ENCODE measurements around the gene PLOD3.
"Not testable (repeated sequence)": the region's sequence is repeated elsewhere in the genome, so short reads cannot be mapped to it uniquely, and the experiment has no call there.

PLOD3 gene, protein sequence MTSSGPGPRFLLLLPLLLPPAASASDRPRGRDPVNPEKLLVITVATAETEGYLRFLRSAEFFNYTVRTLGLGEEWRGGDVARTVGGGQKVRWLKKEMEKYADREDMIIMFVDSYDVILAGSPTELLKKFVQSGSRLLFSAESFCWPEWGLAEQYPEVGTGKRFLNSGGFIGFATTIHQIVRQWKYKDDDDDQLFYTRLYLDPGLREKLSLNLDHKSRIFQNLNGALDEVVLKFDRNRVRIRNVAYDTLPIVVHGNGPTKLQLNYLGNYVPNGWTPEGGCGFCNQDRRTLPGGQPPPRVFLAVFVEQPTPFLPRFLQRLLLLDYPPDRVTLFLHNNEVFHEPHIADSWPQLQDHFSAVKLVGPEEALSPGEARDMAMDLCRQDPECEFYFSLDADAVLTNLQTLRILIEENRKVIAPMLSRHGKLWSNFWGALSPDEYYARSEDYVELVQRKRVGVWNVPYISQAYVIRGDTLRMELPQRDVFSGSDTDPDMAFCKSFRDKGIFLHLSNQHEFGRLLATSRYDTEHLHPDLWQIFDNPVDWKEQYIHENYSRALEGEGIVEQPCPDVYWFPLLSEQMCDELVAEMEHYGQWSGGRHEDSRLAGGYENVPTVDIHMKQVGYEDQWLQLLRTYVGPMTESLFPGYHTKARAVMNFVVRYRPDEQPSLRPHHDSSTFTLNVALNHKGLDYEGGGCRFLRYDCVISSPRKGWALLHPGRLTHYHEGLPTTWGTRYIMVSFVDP

GRCh38 chr7:101217388-101218235 lies at the start of gene PLOD3, which contains the start of gene ZNHIT1:
Gene PLOD3, minus strand, starts transcription at chr7:101217581. Its CDS starts 307 bp downstream, at chr7:101217274.
Gene ZNHIT1, plus strand, starts transcription at chr7:101218165. Its CDS starts 31 bp downstream, at chr7:101218196.
- DNase-seq: peak; percentile 99

DNA sequence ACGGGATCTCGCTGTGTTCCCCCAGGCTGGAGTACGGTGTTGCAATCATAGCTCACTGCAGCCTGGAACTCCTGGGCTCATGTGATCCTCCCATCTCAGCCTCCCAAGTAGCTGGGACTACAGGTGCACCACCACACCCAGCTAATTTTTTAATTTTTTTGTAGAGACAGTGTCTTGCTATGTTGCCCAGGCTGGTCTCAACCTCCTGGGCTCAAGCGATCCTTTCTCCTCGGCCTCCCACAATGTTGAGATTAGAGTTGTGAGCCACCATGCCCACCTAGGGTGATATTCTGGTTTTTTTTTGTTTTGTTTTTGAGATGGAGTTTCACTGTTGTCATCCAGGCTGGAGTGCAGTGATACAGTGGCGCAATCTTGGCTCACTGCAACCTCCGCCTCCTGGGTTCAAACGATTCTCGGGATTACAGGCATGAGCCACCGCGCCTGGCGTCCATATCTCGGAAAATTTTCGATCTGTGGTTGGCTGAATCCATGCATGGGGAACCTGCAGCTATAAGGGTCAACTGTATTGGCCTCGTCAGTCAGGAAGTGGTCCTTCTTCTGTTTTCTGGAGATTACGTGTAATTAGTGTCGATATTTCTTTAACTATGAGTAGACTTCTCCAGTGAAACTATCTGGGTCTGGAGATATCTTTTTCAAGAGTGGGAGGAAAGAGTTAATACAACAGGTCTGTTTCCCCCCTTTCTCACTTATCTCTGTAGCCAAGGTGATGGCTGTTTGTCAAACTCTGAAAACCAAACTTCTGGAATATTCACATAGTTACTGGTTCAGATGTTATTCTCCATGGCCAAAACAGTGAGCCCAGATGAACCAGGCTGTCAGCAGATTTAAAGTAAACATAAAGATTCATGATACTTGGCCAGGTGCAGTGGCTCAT lies 48.5 kb upstream of the PLOD3 start:
- no peak for DNase-seq

GRCh38 chr7:101264102-101264706 lies 46.8 kb upstream of the PLOD3 start:
- peak; percentile 22 for DNase-seq

DNA sequence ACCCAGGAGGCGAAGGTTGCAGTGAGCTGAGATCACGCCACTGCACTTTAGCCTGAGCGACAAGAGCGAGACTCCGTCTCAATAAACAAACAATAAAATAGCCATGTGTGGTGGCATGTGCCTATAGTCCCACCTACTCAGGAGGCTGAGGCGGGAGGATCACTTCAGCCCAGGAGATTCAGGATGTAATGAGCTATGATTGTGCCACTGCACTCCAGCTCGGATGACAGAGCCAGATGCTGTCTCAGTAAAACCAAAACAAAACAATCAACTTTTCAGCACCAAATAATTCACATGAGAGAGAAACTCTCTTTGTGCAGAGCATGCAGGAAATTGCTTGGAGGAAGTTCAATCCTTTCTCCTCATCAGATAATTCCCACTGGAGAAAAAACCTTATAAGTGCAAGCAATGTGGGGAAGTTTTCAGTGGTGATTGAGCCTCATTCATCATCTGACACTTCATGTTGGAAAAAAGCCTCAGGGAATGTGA lies 40.9 kb upstream of the PLOD3 start:
- DNase-seq: no peak

DNA sequence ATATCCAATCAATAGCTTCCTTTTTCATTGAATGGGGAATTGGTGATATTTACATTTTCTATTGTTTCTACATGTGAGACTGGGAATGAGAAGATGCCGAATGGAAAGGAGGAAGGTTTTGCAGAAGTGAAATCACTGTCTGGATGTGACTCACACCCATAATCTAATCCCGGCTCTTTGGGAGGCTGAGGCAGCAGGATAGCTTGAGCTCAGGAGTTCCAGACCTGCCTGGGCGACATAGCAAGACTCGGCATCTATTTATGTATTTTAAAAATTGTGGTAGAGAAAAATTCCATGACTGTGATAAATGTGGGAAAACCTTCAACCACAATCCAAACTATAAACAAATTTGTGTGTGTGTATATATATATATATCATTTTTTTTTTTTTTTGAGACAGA lies 38.4 kb upstream of the PLOD3 start:
- DNase-seq: peak; percentile 52

DNA sequence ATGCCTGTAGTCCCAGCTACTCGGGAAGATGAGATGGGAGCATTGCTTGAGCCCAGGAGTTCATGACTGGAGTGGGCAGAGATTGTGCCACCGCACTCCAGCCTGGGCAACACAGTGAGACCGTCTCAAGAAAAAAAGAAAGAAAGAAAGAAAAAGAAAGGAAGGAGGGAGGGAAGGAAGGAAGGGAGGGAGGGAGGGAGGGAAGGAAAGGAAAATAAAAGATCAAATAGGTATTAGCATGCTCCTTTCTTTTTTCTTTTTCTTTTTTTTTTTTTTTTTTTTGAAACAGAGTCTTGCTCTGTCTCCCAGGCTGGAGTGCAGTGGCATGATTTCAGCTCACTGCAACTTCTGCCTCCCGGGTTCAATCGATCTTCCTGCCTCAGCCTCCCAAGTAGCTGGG lies 35.8 kb upstream of the PLOD3 start:
- not testable (repeated sequence) for DNase-seq

DNA sequence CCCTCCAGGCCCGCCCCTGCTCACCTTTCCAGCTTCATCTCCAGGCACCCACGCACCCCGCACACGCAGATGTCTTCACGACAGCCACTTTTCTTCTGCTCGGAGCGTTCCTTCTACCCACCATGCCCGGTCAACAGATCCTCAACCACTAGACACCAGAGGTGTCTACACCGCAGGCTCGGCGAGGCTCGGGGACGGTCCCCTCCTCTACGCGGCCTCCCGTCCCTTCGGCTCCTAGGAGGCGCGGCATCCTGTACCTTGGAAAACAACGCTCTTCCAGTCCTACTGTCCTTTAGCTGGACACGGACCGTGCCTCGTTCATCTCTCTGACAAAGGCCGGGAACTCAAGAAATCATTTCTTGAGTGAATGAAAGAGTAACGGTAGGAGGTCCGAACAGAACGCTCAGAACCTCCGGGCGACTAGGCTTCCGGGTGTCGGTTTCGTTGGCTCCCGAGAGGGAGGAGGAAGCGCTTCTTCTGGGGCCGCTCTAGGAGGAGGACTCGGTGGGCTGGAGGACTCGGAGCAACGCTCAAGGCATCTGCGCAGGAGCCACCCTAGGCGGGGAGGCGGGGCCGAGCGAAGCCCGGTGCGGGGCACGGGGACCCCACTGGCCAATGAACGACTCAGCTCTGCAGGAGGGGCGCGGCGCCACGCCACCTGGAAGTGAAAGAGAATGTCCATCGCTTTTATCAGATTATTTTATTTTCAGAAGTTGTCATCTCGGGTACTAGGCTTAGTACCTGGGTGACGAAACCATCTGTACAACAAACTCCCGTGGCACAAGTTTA lies 34.7 kb upstream of the PLOD3 start:
- peak; percentile 99 for DNase-seq

- no peak for DNase-seq
Observed at GRCh38 chr7:101250324-101250723, 32.9 kb upstream of the PLOD3 start.

- no peak for DNase-seq
Observed at GRCh38 chr7:101248276-101248675, 30.9 kb upstream of the PLOD3 start.

GRCh38 chr7:101245147-101245668 lies 27.8 kb upstream of the PLOD3 start:
- no peak for DNase-seq

GRCh38 chr7:101244375-101245146 lies 27.2 kb upstream of the PLOD3 start, which contains the start of gene FIS1:
Gene FIS1, minus strand, starts transcription at chr7:101245081. Its CDS starts 77 bp downstream, at chr7:101245004.
- peak; percentile 90 for DNase-seq

- DNase-seq: peak; percentile 35
Observed at GRCh38 chr7:101243646-101244374, 26.4 kb upstream of the PLOD3 start.

- DNase-seq: no peak
Observed at GRCh38 chr7:101241443-101242349, 24.3 kb upstream of the PLOD3 start.

DNA sequence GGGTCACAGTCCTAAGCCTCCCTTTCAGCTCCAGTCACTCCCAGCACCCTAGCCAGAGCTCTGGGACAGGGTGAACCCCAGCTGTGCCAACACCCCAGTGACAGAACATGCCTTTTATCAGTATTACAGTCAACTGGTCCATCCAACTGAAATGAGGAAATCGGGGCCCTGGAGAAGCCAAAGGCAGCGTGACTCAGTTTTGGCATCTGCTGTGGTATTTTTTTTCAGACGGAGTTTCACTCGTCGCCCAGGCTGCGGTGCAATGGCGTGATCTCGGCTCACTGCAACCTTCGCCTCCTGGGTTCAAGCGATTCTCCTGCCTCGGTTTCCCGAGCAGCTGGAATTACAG lies 23.6 kb upstream of the PLOD3 start:
- peak; percentile 83 for DNase-seq

DNA sequence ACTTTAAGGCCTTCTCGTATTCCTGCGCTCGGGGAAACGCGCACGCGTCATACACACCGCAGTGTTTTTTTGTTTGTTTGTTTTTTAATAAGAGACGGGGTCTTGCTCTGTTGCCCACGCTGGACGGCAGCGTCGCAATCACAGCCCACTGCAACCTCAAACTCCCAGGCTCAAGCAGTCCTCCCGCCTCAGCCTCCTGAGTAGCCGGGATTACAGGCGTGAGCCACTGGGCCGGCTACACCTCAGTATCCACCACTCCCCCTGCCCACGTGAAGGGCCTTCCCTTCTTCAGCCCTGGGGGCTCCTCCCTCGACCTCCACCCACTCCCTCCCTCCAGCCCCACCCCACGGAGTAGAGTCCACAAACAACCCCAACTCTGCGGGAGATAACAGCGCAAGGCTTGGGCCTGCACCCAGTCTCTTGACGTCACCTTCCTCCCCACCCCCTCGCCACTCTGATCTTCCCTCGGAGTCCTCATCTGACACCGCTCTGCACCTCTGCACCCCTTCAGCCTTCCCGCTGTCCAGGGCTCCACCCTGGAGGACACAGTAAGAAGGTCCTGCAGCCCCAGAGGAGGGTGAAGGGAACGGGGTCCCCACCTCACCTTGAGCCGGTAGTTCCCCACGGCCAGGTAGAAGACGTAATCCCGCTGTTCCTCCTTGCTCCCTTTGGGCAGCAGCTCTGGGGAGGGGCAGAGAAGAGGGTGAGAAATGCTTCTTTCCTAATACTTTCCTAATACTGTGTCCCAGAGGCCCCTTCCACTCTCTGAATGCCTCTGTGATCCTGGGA lies 23.0 kb upstream of the PLOD3 start:
- no peak for DNase-seq

DNA sequence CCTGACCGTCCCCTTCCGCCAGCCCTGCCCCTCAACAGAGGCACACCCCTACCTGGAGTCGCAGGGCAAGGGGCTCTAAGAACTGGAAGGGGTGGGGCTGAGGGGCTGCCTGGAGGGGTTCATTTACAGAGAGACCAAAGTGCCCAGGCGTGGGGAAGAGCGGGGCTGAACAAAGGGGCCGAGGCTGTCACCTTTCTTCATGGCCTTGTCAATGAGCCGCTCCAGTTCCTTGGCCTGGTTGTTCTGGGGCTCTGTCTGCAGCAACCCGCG lies 22.5 kb upstream of the PLOD3 start:
- no peak for DNase-seq

Data from inflammatory macrophage treated with lipopolysaccharide for 4 hours (primary cell).